Dendritic cell treated with granulocyte-macrophage colony-stimulating factor and Interleukin-4, amounts not matched to agents 40 ng/mL and 50 ng/mL, for 4 days (primary cell): ENCODE data around the gene SLC22A25.
"Not testable (repeated sequence)": the region's sequence is repeated elsewhere in the genome, so short reads cannot be mapped to it uniquely, and the experiment has no call there.

Source experiments
- H3K27ac Mint-ChIP-seq: one replicate; pipeline ENCODE4 v1.8.0; 2022; ENCODE audit warnings: mild to moderate bottlenecking, mixed read lengths
- H3K27me3 Mint-ChIP-seq: one replicate; pipeline ENCODE4 v1.8.0; 2022; ENCODE audit warnings: mild to moderate bottlenecking, mixed read lengths
- H3K36me3 Mint-ChIP-seq: one replicate; pipeline ENCODE4 v1.8.0; 2022; ENCODE audit warnings: low read depth, mixed read lengths
- H3K4me1 Mint-ChIP-seq: one replicate; pipeline ENCODE4 v1.8.0; 2022; ENCODE audit warnings: low read depth, mixed read lengths
- H3K4me3 Mint-ChIP-seq: one replicate; pipeline ENCODE4 v1.8.0; 2022; ENCODE audit warnings: mild to moderate bottlenecking, moderate library complexity, mixed read lengths
- H3K9me3 Mint-ChIP-seq: one replicate; pipeline ENCODE4 v1.8.0; 2022; ENCODE audit warnings: mixed read lengths
- intact Hi-C: fragments of 100-400 bp; cut with micrococcal nuclease; formaldehyde crosslinking; loops from one replicate; pipeline ENCODE4 v1.15.0; 2022

The SLC22A25 gene

DNA sequence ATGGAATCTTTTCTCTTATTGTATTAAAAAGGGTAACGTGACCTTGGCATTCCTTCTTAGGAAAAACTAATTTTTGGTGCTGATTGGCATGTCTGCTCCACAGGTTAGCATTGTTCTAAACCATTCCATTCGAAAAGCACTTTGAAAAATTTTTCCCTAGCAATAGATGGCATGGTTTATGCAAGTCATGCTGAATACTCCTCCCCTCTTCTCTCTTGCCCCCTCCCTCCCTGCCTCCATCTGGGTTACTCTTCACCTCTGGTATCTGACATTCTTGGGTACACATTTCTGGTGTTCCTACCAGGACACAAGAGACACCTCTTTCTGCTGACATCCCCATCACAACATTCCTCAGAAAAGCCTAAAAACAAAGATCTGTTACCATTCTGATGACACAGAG lies 1.5 kb upstream of the SLC22A25 start:
- no peaks in the 10 kb centered on the region for H3K4me1 Mint-ChIP-seq
- intact Hi-C loops, result no loop called here
- H3K27me3 Mint-ChIP-seq, result peaks cover 17% of the 10 kb centered on the region
- no peak overlapping the region for H3K4me3 Mint-ChIP-seq
- no peaks in the 10 kb centered on the region for H3K36me3 Mint-ChIP-seq
- H3K27ac Mint-ChIP-seq, result no peak overlapping the region
- no peaks in the 10 kb centered on the region for H3K9me3 Mint-ChIP-seq

GRCh38 chr11:63242089-63242781 lies 1.2 kb downstream of the SLC22A25 start:
- Mint-ChIP-seq H3K4me3 (no peak overlapping the region), H3K36me3 (no peaks in the 10 kb centered on the region), H3K4me1 (no peaks in the 10 kb centered on the region), H3K27me3 (peaks cover 15% of the 10 kb centered on the region), H3K27ac (no peak overlapping the region), H3K9me3 (no peaks in the 10 kb centered on the region)
- intact Hi-C loops, result no loop called here

DNA sequence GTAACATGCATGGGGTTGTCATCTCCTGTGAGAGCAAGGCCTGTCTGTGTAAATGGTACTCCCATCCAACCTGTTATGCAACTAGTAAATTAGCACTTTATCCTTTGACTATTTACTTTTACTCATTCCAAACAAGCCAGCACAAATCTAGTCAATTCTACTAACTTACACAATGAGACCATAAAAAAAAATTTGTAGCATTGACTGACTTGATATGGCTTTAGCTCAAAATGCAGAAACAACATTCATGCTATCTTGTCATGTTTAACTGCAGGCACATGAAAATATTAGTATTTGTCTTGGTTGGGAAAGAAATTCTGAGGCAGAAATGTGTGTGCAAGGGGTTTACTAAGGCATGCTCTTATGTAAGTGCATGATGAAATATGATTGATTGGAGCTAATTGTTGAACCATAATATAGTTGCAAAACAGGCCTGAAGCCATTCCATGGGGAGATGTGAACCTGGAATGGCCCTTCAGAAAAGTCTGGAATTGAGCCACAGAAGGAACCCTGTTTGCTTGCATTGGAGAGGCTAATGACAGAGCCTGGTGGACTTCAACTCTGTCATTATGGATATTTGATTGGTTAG lies 2.5 kb downstream of the SLC22A25 start:
- intact Hi-C loops, result no loop called here
- peaks cover 13% of the 10 kb centered on the region for H3K9me3 Mint-ChIP-seq
- H3K27me3 Mint-ChIP-seq, result peaks cover 7% of the 10 kb centered on the region
- no peak overlapping the region for H3K27ac Mint-ChIP-seq
- H3K4me1 Mint-ChIP-seq, result no peaks in the 10 kb centered on the region
- no peak overlapping the region for H3K4me3 Mint-ChIP-seq
- no peaks in the 10 kb centered on the region for H3K36me3 Mint-ChIP-seq

DNA sequence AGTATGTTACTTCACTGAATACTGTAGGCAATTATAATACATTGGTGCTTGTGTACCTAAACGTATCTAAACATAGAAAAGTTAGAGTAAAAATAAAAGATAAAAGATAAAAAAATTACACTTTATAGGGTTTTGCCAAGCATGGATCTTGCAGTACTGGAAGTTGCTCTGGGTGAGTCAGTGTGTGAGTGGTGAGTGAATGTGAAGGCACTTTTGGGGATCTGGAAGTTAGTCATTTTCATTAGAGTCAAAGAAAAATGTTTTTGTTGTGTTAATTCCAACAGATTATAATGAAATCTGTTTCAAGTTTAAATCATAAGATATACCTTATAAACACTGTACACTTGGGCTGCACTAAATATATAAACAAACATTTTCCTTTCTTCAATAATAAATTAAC lies 3.3 kb downstream of the SLC22A25 start:
- H3K36me3 Mint-ChIP-seq, result no peaks in the 10 kb centered on the region
- H3K4me1 Mint-ChIP-seq, result no peaks in the 10 kb centered on the region
- H3K4me3 Mint-ChIP-seq, result no peak overlapping the region
- peaks cover 21% of the 10 kb centered on the region for H3K9me3 Mint-ChIP-seq
- peaks cover 10% of the 10 kb centered on the region for H3K27me3 Mint-ChIP-seq
- intact Hi-C loops, result no loop called here
- H3K27ac Mint-ChIP-seq, result no peak overlapping the region

- H3K27me3 Mint-ChIP-seq, result peaks cover 10% of the 10 kb centered on the region
- H3K4me3 Mint-ChIP-seq, result no peak overlapping the region
- intact Hi-C loops, result no loop called here
- H3K36me3 Mint-ChIP-seq, result no peaks in the 10 kb centered on the region
- peaks cover 21% of the 10 kb centered on the region for H3K9me3 Mint-ChIP-seq
- H3K27ac Mint-ChIP-seq, result no peak overlapping the region
- H3K4me1 Mint-ChIP-seq, result no peaks in the 10 kb centered on the region
Measured at GRCh38 chr11:63239254-63239653, 4.1 kb downstream of the SLC22A25 start.

DNA sequence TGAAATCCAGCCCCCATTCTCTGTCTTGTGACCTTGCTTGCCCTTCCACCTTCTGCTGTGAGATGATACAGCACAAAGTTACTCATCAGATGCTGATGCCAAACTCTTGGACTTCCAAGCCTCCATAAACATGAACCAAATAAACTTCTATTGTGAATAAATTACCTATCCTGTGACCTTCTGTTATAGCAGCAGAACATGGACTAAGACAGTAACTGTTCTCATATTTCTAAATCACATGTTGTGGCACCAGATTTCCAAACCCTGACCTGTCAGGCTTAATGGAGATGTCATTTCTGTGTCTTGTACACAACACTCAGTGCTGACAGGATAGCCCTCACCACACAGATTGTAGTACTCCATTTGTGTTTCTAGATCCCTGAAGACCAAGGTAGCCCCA lies 6.0 kb downstream of the SLC22A25 start:
- intact Hi-C loops, result no loop called here
- Mint-ChIP-seq H3K27me3 (peaks cover 9% of the 10 kb centered on the region), H3K4me1 (no peaks in the 10 kb centered on the region), H3K4me3 (no peak overlapping the region), H3K27ac (no peak overlapping the region), H3K9me3 (peaks cover 21% of the 10 kb centered on the region), H3K36me3 (no peaks in the 10 kb centered on the region)

DNA sequence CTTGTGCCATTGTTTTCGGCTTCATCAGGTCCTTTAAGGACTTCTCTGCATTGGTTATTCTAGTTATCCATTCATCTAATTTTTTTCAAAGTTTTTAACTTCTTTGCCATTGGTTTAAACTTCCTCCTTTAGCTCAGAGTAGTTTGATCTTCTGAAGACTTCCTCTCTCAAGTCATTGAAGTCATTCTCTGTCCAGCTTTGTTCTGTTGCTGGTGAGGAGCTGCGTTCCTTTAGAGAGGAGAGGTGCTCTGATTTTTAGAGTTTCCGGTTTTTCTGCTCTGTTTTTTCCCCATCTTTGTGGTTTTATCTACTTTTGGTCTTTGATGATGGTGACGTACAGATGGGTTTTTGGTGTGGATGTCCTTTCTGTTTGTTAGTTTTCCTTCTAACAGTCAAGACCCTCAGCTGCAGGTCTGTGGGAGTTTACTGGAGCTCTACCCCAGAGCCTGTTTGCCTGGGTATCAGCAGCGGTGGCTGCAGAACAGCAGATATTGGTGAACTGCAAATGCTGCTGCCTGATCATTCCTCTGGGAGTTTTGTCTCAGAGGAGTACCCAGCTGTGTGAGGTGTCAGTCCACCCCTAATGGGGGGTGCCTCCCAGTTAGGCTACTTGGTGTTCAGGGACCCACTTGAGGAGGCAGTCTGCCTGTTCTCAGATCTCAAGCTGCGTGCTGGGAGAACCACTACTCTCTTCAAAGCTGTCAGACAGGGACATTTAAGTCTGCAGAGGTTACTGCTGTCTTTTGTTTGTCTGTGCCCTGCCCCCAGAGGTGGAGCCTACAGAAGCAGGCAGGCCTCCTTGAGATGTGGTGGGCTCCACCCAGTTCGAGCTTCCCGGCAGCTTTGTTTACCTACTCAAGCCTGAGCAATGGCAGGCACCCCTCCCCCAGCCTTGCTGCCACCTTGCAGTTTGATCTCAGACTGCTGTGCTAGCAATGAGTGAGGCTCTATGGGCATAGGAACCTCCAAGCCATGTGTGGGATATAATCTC lies 7.6 kb downstream of the SLC22A25 start:
- H3K36me3 Mint-ChIP-seq, H3K27me3 Mint-ChIP-seq, intact Hi-C loops, H3K4me3 Mint-ChIP-seq, H3K4me1 Mint-ChIP-seq, H3K27ac Mint-ChIP-seq: not testable (repeated sequence)
- peaks cover 21% of the 10 kb centered on the region for H3K9me3 Mint-ChIP-seq

- Mint-ChIP-seq H3K27me3 (peaks cover 11% of the 10 kb centered on the region), H3K4me1 (no peaks in the 10 kb centered on the region), H3K9me3 (no peaks in the 10 kb centered on the region), H3K4me3 (no peak overlapping the region), H3K36me3 (no peaks in the 10 kb centered on the region), H3K27ac (no peak overlapping the region)
- intact Hi-C loops, result no loop called here
Measured at GRCh38 chr11:63229815-63230214, 13.6 kb downstream of the SLC22A25 start.

DNA sequence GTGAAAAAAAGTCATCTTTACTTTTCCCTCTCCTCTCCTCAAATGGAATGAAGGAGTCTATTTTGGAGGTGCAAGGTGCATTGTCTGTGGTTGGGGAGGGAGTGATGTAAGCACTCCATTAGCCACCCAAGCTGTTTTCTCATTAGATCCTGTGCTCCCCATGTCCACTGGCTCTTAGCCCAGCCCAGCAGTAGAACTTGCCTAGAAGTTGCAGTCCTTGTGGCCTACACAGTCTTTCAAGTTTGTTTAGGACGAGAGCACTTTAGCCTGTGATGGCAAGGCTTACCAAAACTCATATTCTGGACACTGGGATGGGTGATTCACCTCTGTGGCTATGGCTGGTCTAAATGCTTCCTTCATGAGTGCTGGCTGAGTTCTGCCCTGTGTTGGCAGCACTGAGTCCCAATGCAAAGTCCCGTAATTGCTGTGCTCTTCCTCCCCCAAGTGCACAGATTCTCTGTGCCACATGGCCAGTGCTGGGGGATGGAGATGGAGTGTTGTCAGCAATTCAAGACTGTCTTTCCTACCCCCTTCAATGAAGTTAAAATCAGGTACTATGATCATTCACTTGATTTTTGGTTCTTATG lies 15.8 kb downstream of the SLC22A25 start:
- H3K27me3 Mint-ChIP-seq, result peaks cover 18% of the 10 kb centered on the region
- H3K9me3 Mint-ChIP-seq, result no peaks in the 10 kb centered on the region
- intact Hi-C loops, result no loop called here

GRCh38 chr11:63226488-63227114 lies 16.8 kb downstream of the SLC22A25 start:
- Mint-ChIP-seq H3K27me3 (peaks cover 22% of the 10 kb centered on the region), H3K27ac (no peak overlapping the region), H3K36me3 (no peaks in the 10 kb centered on the region), H3K4me1 (no peaks in the 10 kb centered on the region), H3K4me3 (no peak overlapping the region), H3K9me3 (no peaks in the 10 kb centered on the region)
- intact Hi-C loops, result no loop called here

More for the DNA sequence above, 15.8 kb downstream of the SLC22A25 start:
- Mint-ChIP-seq H3K4me3 (no peak overlapping the region), H3K4me1 (no peaks in the 10 kb centered on the region), H3K27ac (no peak overlapping the region), H3K36me3 (no peaks in the 10 kb centered on the region)

GRCh38 chr11:63214093-63214492 lies 29.3 kb downstream of the SLC22A25 start:
- intact Hi-C loops, result no loop called here
- no peak overlapping the region for H3K4me3 Mint-ChIP-seq

DNA sequence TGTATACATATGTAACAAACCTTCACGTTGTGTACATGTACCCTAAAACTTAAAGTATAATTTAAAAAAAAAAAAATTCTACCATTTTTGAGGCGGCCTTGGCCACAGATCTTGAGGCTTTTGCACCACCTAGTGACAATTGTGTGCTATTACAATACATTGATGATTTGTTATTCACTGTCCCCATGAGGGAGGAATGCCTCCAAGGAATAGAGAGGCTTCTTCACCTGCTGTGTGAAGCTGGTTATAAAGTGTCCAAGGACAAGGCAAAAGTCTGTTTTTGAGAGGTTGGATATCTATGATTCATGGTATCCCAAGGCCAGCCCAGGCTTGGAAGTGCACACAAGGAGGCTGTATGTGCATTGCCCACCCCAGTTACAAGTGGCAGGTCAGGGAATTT lies 30.7 kb downstream of the SLC22A25 start:
- Mint-ChIP-seq H3K4me1 (peaks cover 8% of the 10 kb centered on the region), H3K9me3 (no peaks in the 10 kb centered on the region), H3K4me3 (no peak overlapping the region), H3K27ac (no peak overlapping the region), H3K36me3 (no peaks in the 10 kb centered on the region), H3K27me3 (peaks cover 13% of the 10 kb centered on the region)
- intact Hi-C loops, result loop anchor here (2.0 kb wide), 1 partner anchor 302 kb away; no protein-coding TSS in a partner anchor

More at GRCh38 chr11:63214093-63214492, 29.3 kb downstream of the SLC22A25 start:
- Mint-ChIP-seq H3K27me3 (peaks cover 14% of the 10 kb centered on the region), H3K36me3 (no peaks in the 10 kb centered on the region), H3K27ac (no peak overlapping the region), H3K9me3 (no peaks in the 10 kb centered on the region), H3K4me1 (no peaks in the 10 kb centered on the region)

GRCh38 chr11:63210111-63210510 lies 33.3 kb downstream of the SLC22A25 start:
- intact Hi-C loops, result no loop called here
- H3K27me3 Mint-ChIP-seq, result peaks cover 8% of the 10 kb centered on the region
- H3K27ac Mint-ChIP-seq, result no peak overlapping the region
- peaks cover 13% of the 10 kb centered on the region for H3K4me1 Mint-ChIP-seq
- no peaks in the 10 kb centered on the region for H3K36me3 Mint-ChIP-seq
- H3K4me3 Mint-ChIP-seq, result no peak overlapping the region
- no peaks in the 10 kb centered on the region for H3K9me3 Mint-ChIP-seq
